Mesenteric fat pad (tissue), 1 donor: ENCODE measurements around the gene JADE1. TPM values are rescaled to one million over a fixed set of nuclear protein-coding genes. Genes with fewer than 3 reads are reported as not detected.

Experiments used
- DNase-seq: peaks from one replicate; pipeline ENCODE4 v3.0.0-alpha.2; 2020; ENCODE audit warnings: low spot score
- total RNA-seq: library from RNA; stranded (reverse); fragmentation: NEBNext Ultra II Directional; extraction: Animal tissue kit (Norgen Biotek cat#: 25700); gene quantifications from one replicate; pipeline ENCODE4 v1.2.1, GENCODE V29; 2021
- donor health status: DM: yes; HTN: yes; CAD: no.

The JADE1 gene
- total RNA-seq, 1 donor from 2014 or later = 53.4 TPM

DNA sequence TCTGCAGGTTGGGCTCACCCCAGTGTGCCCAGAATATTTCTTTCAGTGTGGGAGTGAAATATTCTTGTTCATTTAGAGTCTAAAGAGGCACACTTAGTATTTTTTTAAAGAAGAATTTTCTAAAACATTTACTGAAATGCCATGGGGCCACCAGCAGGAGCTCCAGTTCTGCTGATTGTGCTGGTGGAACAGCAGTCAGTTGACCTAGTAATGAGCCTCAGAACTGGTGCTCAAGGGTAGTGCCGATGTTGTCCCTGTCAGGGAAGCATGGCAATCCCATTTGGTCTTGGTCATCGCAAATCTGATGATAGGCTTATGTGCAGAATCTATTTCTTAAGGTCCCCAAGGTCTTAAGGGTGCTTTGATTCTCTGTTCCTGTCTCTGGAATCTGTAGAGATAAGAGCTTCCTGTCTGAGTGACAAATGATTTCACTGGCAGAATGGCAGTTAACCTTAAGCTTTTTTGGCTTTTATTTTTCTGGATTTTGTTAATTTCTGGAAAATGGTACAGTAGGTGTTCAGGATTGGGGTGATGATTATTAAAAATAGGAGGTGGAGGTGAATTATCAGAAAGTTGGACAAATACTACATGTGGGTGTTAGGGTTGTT lies 31.3 kb downstream of the JADE1 start:
- DNase-seq = no peak

DNA sequence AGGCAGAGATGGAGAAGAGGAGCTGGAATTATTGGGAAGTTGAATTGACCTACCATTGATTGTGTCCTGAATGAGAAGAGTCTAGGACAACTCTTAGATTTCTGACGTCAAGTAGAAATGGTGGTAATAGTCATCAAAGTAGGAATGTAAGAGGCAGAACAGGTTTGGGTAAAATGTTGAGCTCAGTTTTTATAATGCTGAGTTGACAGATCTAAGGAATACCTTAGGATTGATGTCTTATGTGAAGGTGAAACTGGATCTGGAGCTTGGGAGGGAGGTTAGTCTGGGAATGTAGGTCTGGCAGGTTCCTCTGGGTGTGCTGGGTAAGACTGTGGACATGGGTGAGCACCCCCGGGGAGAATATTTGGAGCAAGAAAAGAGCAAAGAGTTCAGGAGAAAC lies 31.9 kb downstream of the JADE1 start:
- DNase-seq = no peak

DNA sequence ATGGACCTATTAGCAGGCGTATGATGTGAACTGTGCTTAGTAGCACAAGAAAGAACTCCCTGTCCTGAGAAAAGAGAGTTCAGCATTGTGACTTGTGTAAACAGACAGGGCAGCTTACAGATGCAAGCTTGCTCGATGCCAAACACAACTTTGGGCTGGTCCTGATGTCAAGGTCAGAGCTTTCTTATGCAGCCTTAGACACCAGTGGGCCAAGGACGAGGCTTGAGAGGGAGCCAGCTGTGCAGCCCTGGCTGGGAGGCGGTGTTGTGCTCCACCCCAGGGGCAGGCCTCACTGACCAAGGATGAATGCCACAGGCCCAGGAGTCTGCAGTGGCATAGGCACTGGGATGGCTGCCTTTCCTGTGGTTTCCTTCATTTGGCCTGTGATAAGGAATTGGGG lies 35.4 kb downstream of the JADE1 start:
- no peak for DNase-seq

DNA sequence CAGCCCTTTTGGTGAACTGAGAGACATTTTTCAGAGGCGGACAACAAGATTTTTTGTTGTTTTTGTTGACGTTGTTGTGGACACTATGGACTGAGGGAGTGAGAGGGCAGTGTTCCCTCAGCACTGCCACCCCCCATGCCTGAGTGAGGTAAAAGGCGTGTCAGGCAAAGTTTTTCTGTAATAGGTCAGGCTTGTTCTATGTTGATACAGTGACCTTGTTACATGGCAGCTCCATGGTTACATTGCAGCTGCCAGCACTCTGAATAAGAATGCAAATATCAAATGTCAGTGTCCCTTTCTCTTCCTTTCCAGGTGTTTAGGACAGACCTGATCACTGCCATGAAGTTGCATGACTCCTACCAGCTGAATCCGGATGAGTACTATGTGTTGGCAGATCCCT lies 36.6 kb downstream of the JADE1 start:
- no peak for DNase-seq

DNA sequence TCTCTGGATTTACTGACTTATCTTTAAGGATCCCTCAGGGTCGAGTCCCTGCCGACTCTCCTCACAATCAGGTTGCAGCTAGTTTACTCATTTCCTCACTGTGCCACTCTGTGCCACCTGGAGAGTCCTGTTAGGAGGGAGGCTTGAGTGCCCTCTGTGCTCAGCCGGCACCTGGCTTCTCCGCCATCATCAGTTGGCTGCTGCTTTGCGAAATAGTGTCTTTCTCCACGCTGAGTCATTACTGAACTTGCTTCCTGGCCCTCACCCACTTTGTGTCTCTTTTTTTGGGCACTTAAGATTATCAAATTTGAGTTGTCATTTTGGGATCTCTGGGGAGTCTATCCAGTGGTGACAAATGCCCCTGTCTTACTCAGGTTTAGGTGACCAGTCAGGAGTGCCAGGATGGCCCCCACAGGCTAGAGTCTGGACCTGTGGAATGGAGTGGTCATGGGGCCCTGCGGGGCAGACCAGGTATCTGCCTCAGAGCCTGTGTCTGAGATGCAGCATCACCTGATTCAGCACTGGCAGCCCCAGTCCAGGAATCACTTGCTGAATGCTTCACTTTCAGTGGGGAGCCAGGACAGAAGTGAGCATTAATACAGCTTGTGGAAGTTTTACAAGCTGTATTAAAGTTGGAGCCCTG lies 37.7 kb downstream of the JADE1 start:
- DNase-seq = no peak

DNA sequence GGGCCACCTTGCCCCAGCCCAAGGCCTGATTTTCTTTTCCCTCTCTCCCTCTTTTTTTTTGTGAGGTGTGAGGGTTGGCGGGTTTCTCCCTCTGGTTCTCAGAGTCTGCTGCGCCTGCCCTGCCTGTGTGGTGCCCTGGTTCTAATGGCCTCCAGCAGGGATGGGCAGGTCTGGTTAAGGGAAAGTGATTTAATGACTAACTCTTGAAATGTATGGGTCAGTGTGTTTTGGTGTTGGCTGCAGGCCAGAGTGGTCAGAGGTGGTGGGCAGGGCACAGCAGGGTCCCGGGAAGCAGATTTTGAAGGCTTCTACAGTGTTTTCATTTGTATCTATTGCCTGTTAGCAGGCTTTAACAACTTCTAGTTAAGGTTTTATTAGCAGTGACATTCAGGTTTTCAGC lies 39.0 kb downstream of the JADE1 start:
- DNase-seq = no peak

DNA sequence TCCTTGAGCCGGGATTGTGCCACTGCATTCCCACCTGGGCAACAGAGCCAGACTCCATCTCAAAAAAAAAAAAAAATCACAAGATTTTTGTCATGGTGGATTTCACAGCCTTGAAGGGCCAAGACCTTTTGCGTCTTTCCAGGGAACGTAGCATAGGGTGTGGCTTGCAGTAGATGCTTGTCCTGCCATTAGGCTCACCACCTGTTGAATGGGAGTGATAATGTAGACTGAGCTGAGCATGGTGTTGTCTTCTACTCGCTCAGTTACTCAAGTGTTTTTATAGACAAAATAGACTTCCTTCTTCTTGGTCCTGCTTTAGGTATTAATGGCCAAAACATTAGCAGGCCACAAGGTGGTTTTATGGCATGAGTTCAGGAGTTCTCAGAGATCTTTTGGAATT lies 40.8 kb downstream of the JADE1 start:
- no peak for DNase-seq

DNA sequence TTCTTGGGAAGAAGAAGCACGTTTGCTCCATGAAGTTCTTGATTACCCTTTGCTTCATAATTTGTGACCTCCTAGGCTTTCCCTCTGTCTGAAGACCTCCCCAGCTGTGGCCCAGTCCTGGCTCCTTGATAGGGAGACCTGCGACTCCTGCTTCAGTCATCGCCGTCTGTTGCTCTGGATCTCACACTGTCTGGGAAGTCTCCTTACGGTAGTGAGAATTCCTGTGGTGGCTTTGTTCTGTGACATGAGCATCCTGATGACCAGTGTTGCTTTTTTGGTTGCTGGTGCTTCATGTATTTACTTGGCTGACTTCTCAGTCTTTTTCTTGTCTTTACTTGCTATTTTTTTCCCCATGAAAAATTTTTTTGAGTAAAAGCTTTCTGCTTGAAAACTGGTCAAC lies 44.2 kb downstream of the JADE1 start:
- DNase-seq = no peak

DNA sequence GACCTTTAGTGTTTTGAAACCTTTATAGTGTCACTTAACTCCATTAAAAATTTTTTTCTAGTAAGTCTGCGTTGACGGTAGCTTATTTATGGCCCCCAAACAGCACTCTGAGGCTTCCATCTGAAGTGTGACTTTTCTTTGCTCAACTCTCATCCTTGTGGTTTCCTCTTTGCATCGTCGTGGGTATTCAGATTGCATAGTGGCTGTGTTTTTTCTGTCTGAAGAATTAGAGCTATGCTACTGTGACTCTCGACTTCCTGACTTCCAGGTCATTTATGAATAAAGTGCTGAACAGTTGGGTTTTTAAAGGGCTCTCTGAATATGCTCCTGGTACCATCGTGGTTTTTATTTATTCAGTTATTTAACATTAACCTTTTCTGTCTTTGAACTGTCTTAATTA lies 44.9 kb downstream of the JADE1 start:
- no peak for DNase-seq

DNA sequence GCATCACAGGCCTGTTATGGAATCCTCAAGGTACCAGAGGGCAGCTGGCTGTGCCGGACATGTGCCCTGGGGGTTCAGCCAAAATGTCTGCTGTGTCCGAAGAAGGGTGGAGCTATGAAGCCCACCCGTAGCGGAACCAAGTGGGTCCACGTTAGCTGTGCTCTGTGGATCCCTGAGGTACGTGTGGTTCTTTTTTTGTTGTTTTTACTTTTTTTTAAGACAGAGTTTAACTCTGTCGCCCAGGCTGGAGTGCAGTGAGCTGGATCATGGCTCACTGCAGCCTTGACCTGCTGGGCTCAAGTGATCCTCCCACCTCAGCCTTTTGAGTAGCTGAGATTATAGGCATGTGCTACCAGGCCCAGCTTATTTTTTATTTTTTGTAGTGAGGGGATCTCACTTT lies 46.1 kb downstream of the JADE1 start:
- no peak for DNase-seq

DNA sequence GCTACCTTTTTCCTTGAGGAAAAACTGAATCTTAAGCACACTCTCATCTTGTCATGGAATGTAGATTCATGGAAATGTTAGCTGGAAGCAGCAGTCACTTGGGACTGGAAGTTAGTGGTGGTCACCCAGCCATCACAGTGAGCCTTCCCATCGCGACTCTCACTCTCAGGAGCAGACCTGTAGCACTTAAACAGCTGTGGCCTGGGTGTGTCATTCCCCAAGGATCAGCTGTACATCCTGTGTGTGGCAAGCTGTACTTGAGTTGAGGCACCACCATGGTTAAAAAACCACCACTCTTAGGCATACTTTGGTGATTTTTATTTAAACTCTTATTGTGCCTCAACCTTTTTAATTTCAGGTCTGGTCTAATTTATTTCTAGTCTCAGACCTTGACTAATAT lies 46.7 kb downstream of the JADE1 start:
- DNase-seq = no peak

DNA sequence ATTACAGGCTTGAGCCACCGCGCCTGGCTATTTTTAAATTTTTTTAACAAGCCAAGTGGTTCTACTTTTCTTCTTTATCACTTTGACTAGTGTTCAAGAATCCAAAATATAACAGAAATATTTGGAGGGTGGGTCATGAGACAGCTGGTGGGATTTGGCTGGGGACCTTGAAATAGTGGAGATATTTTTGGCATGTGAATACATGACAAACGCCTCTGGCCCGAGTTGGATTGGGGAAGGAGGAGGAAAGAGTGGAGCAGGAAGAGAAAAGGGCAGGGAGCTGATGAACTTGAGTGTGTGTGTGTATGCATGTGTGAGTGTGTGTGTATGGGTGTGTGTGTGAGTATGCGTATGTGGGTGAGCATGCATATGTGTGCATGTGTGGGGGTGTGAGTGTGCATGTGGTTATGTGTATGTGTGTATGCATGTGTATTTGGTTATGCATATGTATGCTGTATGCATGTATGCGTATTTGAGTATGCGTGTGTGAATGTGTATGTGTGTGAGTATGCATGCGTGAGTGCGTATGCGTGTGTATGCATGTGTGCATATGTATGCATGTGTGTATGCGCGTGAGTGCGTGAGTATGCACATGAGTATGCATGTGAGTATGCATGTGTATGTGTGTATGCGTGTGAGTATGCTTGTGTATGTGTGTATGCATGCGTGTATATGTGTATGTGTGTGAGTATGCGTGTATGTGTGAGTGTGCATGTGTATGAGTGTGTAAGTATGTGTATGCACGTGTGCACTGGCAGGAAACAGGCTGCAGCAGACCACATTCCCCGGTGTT lies 49.6 kb downstream of the JADE1 start:
- no peak for DNase-seq

DNA sequence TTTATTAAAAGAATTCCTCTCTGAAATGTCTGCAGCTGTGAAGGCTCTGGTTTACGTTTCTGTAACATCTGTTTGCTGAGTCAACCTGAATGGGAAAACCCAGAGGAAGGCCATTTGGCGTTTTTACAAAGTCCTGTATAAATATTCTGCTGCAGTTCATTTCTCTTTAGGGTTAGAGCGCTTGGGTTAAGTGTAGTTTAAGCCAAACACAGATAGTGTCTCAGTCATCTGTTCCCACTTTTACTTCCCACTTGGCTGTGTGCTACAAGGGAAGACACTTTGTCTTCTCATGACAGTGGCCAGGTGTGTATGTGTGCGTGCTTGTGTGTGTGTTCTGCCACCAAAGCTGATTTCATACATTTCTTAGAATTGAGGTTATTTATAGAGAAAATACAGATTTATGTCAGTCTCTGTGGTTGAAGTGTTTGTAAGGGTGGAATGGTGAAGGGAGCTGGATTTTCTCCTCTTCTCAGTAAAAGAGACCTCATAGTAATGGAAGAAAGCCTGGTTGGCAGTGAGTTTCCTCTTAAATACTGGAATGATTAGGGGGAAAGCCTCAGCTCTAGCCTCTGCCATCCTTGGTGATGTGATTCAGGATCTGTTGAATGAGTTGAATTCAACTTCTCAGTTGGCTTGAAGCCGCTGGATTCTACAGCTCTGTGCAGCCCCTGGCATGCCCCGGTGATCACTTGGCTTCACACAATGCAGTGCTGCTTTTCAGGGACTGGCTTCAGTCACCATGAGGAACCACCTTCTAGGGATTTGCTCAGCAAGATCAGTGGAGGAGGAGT lies 50.6 kb downstream of the JADE1 start:
- DNase-seq = no peak

DNA sequence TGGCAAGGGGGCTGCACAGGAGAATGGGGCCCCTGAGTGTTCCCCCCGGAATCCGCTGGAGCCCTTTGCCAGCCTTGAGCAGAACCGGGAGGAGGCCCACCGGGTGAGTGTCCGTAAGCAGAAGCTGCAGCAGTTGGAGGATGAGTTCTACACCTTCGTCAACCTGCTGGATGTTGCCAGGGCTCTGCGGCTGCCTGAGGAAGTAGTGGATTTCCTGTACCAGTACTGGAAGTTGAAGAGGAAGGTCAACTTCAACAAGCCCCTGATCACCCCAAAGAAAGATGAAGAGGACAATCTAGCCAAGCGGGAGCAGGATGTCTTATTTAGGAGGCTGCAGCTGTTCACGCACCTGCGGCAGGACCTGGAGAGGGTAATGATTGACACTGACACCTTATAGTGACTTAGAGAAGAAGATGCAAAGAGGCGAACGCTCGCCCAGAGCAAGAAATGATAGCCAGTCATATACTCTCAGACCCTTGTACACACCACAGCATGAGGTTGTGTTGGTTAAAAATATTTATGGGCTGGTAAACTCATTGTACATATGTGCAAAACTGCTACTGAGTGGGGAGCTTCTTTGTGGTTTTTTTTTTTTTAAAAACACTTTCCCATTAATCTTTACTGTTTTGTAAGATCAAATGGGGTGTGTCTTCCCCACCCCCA lies 52.5 kb downstream of the JADE1 start:
- DNase-seq = no peak

DNA sequence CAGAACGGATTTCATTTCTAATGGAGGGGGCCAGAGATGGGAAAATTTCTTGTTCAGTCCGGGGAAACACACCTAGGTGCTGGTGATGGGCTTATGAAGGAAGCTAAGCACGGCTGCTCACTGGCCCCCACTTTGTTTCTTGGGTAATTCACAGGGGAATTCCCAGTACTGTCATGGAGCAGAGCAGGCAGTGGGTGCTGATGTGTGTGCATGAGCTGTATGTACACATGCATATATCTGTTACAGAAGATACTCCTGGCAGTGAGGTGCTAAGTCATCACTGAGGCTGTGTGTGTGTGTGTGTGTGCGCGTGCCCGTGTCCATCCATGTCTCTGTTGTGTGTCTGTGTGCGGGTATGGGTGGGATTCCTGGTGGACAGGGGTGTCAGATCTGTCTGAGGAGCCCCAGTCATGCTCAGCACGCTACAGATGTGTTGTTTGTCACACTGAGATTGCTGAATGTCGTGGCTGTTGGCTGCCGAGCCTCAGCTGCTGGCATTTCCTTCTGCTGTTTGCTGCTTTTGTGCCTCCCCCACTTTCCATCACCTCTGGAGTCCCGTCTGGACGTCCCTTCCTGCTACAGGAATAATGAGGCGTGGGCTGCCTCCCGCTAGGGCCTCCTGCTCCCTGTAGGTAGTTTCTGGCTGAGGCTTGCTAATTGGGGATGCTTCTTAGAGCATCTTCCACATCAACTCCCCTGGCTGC lies 53.3 kb downstream of the JADE1 start:
- DNase-seq = no peak

DNA sequence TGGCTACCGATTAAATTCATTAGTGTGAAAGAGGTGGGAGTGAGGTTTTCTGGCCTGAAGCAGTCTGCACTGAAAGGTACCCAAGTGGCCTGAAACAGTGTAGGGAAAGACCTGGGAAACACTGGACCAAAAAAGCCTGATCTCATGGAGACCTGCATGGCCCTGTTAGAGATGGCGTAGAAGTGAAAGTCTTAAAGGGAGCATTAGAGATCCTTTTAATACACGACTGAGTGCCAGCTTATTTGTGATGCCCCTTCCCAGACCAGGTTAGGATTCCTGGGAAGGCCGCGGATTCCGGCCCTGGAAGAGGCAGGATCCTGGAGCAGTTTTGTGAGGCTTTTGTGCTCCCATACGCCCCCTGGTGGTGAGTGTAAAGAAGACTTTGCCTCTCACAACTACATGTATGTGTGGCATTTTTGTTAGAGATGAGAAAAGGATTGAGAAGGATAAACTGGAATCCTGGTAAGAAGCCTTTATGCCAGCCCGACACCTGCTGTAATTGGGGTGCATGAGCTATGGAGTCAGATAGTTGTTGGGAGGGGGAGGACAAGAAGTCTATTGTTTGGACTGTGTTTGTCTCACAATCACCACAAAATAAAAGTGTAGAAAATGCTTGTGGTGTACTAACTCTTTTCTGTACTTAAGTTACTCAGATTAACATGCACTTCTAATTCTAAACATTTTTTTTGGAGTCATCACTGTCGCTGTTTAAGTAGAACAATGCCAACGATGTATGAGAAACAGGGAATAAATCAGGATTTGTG lies 54.0 kb downstream of the JADE1 start:
- DNase-seq = no peak

DNA sequence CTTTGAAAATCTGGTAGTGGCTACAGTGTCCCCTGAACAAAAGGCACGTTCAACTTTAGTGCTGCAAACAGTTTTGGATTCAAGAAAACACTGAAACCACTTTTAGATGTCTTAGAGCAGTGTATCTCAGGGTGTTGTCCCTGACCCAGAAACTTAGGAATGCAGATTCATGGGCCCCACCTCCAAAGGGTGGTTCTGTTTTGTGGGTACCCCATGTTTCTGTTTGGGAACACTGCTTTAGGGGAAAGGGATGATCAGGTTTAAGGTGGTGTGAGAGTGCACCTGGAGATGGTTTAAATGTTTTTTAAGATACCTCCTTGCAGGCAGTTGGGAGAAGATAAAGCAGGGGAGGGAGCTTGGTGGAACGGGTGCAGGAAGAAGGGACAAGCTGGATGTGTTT lies 55.6 kb downstream of the JADE1 start:
- DNase-seq = no peak

DNA sequence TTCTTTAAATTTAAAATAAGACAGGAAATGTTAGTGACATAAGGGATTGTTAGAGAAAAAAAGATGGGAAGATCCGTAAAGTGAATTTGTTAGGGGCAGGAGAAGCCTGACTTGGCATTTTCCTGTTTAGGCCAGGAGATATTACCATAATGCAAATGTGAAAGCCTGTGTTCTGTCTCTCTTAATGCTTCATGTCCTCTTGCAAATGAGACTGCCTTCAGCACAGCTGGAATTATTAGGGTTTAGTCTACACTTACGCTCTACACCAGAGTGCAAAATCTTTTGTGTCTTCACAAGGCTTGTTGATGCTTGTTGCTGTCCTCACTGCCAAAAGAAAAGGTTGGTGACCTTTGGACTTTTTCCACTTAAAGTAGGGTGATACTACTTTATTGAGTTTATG lies 56.8 kb downstream of the JADE1 start:
- DNase-seq = no peak

DNA sequence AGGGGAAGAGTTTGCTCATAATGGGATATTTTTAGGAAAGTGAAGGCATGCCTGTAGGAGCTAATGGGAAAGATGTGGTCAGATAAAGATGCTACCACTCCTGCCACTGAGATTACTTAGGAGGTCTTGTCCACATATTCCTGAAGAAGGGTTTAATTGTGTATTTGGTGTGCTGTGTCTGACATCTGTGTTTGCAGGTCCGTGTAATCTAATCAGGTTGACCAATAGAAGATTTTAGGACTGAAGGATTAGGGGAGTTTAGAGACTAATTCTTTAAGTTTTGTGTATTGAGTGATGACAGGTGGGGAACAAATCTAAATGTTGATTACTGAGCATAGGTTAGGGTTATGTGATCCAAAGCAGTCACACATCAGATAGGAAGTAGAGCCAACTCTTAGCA lies 57.2 kb downstream of the JADE1 start:
- no peak for DNase-seq

DNA sequence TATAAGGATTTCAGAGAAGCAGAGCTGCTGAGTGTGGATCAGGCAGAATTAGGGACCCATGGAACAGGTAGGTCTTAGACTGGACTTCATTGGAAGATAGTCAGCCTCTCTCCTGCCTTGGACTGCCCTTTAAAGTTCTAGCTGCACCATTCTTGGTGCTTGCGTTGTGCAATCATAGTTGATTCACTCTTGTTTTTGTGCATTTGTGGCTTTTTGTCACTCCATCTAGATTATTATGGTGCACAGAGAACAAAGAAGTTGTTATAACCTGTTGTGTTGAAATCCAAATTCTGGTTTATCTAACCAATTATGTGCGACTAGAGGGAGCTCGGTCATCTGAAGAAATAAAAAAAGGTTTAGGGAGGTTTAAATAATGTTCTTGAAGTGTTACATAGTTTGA lies 59.3 kb downstream of the JADE1 start:
- no peak for DNase-seq
